Measurements from ENCODE around the gene PRKCE.

Gene PRKCE

GRCh38 chr2:45946023-45946422 lies 294.5 kb downstream of the PRKCE start:
- DNase-seq = no peak

GRCh38 chr2:45950606-45951005 lies 299.1 kb downstream of the PRKCE start:
- DNase-seq = no peak

- DNase-seq = no peak
Observed at GRCh38 chr2:45951025-45951727, 299.7 kb downstream of the PRKCE start.

- DNase-seq = no peak
Observed at GRCh38 chr2:45952591-45952990, 301.1 kb downstream of the PRKCE start.

- DNase-seq = no peak
Observed at GRCh38 chr2:45953376-45954027, 302.0 kb downstream of the PRKCE start.

GRCh38 chr2:45954233-45954850 lies 302.9 kb downstream of the PRKCE start:
- DNase-seq = no peak

- DNase-seq = no peak
Observed at GRCh38 chr2:45957533-45958227, 306.2 kb downstream of the PRKCE start.

GRCh38 chr2:45960057-45960863 lies 308.8 kb downstream of the PRKCE start:
- no peak for DNase-seq

GRCh38 chr2:45962177-45962921 lies 310.9 kb downstream of the PRKCE start:
- no peak for DNase-seq

GRCh38 chr2:45963816-45964215 lies 312.3 kb downstream of the PRKCE start:
- no peak for DNase-seq

GRCh38 chr2:45964223-45964841 lies 312.9 kb downstream of the PRKCE start:
- no peak for DNase-seq

GRCh38 chr2:45964906-45965305 lies 313.4 kb downstream of the PRKCE start:
- no peak for DNase-seq

- no peak for DNase-seq
Observed at GRCh38 chr2:45965871-45966498, 314.5 kb downstream of the PRKCE start.

- DNase-seq = no peak
Observed at GRCh38 chr2:45968946-45969584, 317.6 kb downstream of the PRKCE start.

- DNase-seq = no peak
Observed at GRCh38 chr2:45973426-45973825, 322.0 kb downstream of the PRKCE start.

GRCh38 chr2:45974056-45974455 lies 322.6 kb downstream of the PRKCE start:
- DNase-seq = no peak

GRCh38 chr2:45974762-45975408 lies 323.4 kb downstream of the PRKCE start:
- DNase-seq = no peak

- DNase-seq = no peak
Observed at GRCh38 chr2:45975752-45976517, 324.5 kb downstream of the PRKCE start.

GRCh38 chr2:45978302-45978859 lies 326.9 kb downstream of the PRKCE start:
- no peak for DNase-seq
